Neural cell (in vitro differentiated cells): ENCODE measurements around the gene MPV17L.

Experiments
- CTCF ChIP-seq: fragments of 450-650 bp; IDR thresholded peaks from 2 replicates; pipeline ENCODE4 v1.5.1; 2014; ENCODE audit warnings: antibody characterized with exemption, mild to moderate bottlenecking, moderate library complexity; ENCODE audit not compliant: poor library complexity, severe bottlenecking
- EP300 ChIP-seq: fragments of 450-650 bp; conservative IDR thresholded peaks from 2 replicates; pipeline ENCODE4 v1.6.1; 2014; ENCODE audit warnings: antibody characterized with exemption, mild to moderate bottlenecking, moderate library complexity; ENCODE audit not compliant: poor library complexity, severe bottlenecking
- EZH2 ChIP-seq: fragments of 200-600, 300-800 bp; shearing (Covaris generic), sonication (generic); IDR thresholded peaks from 2 replicates; pipeline ENCODE4 v1.6.1; 2014; ENCODE audit warnings: antibody characterized with exemption, low read length, borderline replicate concordance, mild to moderate bottlenecking; ENCODE audit not compliant: insufficient read depth, poor library complexity, severe bottlenecking
- POLR2AphosphoS5 ChIP-seq: IDR thresholded peaks from 2 replicates; pipeline ENCODE4 v1.6.1; 2012
- RAD21 ChIP-seq: fragments of 450-650 bp; conservative IDR thresholded peaks from 2 replicates; pipeline ENCODE4 v1.6.1; 2014; ENCODE audit warnings: antibody characterized with exemption, mild to moderate bottlenecking, moderate library complexity
- TAF1 ChIP-seq: IDR thresholded peaks from 2 replicates; pipeline ENCODE4 v1.6.1; 2012; ENCODE audit warnings: low read depth
- TF ChIP-seq, protein P1 (sequence below): IDR thresholded peaks from 2 replicates; pipeline ENCODE4 v1.6.1; 2012; ENCODE audit warnings: borderline replicate concordance

DNA sequence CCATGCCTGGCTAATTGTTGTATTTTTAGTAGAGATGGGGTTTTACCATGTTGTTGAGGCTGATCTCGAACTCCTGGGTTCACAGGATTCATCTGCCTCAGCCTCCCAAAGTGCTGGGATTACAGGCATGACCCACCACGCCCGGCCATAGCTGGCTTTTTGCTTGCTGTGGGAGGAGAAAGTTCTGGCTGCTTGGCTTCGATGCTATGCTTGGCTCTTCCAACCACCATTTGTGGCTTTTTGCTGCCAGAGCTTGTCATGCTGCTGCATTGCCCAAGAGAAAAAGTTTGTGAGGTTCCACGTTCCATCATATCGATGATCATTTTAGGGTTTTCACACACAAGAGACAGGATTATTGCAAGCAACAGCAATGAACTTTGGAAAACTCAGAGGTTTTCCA, 55.1 kb downstream of the MPV17L start:
- TF ChIP-seq TAF1 (no peak), CTCF (no peak), EZH2 (no peak), EP300 (no peak), RAD21 (no peak), POLR2AphosphoS5 (no peak)
- TF ChIP-seq, protein P1, sequence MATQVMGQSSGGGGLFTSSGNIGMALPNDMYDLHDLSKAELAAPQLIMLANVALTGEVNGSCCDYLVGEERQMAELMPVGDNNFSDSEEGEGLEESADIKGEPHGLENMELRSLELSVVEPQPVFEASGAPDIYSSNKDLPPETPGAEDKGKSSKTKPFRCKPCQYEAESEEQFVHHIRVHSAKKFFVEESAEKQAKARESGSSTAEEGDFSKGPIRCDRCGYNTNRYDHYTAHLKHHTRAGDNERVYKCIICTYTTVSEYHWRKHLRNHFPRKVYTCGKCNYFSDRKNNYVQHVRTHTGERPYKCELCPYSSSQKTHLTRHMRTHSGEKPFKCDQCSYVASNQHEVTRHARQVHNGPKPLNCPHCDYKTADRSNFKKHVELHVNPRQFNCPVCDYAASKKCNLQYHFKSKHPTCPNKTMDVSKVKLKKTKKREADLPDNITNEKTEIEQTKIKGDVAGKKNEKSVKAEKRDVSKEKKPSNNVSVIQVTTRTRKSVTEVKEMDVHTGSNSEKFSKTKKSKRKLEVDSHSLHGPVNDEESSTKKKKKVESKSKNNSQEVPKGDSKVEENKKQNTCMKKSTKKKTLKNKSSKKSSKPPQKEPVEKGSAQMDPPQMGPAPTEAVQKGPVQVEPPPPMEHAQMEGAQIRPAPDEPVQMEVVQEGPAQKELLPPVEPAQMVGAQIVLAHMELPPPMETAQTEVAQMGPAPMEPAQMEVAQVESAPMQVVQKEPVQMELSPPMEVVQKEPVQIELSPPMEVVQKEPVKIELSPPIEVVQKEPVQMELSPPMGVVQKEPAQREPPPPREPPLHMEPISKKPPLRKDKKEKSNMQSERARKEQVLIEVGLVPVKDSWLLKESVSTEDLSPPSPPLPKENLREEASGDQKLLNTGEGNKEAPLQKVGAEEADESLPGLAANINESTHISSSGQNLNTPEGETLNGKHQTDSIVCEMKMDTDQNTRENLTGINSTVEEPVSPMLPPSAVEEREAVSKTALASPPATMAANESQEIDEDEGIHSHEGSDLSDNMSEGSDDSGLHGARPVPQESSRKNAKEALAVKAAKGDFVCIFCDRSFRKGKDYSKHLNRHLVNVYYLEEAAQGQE: no peak
